ENCODE data around the gene EIF2B4.

The EIF2B4 gene

GRCh38 chr2:27409321-27410073 is 39.4 kb upstream of the EIF2B4 start, which contains the start of gene PPM1G (continued):
- no peak for TF ChIP-seq ZNF354C (tag by site-specific recombination; IDR thresholded peaks at IDR 0.05; ENCODE audit: borderline replicate concordance, low read depth)
- TF ChIP-seq ZNF707 (tag by site-specific recombination; IDR thresholded peaks at IDR 0.05) = no peak
- TF ChIP-seq ZNF692 (tag by site-specific recombination; IDR thresholded peaks at IDR 0.05) = 0 out of 2 replicates have a peak, but pooled peaks have one; percentile 49
- no peak for TF ChIP-seq WT1 (tag by site-specific recombination; IDR thresholded peaks at IDR 0.05)
- TF ChIP-seq ZNF501 (tag by site-specific recombination; IDR thresholded peaks at IDR 0.05) = peak; percentile 76; the same call in 1 of the 2 replicates
- no peak for TF ChIP-seq ZBTB21 (tag by site-specific recombination; IDR thresholded peaks at IDR 0.05)
- TF ChIP-seq ZNF23 (tag by site-specific recombination; IDR thresholded peaks at IDR 0.05; ENCODE audit: borderline replicate concordance) = no peak
- TF ChIP-seq YY1 (tag by site-specific recombination; IDR thresholded peaks at IDR 0.05) = no peak; the same call in 1 of the 2 replicates
- no peak for TF ChIP-seq IKZF3 (tag by site-specific recombination; IDR thresholded peaks at IDR 0.05)
- TF ChIP-seq PRDM10 (tag by site-specific recombination; IDR thresholded peaks at IDR 0.05) = peak; percentile 62
- TF ChIP-seq ZNF521 (tag by site-specific recombination; IDR thresholded peaks at IDR 0.05) = no peak
- peak; percentile 89 for TF ChIP-seq SP2 (tag by site-specific recombination; IDR thresholded peaks at IDR 0.05)
- no peak for TF ChIP-seq ZNF658 (tag by site-specific recombination; IDR thresholded peaks at IDR 0.05)
- TF ChIP-seq ZNF558 (tag by site-specific recombination; IDR thresholded peaks at IDR 0.05) = no peak
- no peak for TF ChIP-seq ZNF114 (tag by site-specific recombination; IDR thresholded peaks at IDR 0.05)
- no peak for TF ChIP-seq ZNF362 (tag by site-specific recombination; IDR thresholded peaks at IDR 0.05)
- TF ChIP-seq ZNF510 (tag by site-specific recombination; IDR thresholded peaks at IDR 0.05; ENCODE audit: insufficient replicate concordance) = no peak
- TF ChIP-seq ZNF664 (tag by site-specific recombination; IDR thresholded peaks at IDR 0.05) = no peak
- TF ChIP-seq KLF9 (tag by site-specific recombination; IDR thresholded peaks at IDR 0.05; ENCODE audit: low read depth) = peak; percentile 97
- peak; percentile 62; the same call in 1 of the 2 replicates for TF ChIP-seq SP7 (tag by site-specific recombination; IDR thresholded peaks at IDR 0.05)
- no peak for TF ChIP-seq ZNF555 (tag by site-specific recombination; conservative IDR thresholded peaks at IDR 0.05)
- no peak for TF ChIP-seq BCL6B (tag by site-specific recombination; IDR thresholded peaks at IDR 0.05)
- no peak for TF ChIP-seq OVOL3 (tag by site-specific recombination; IDR thresholded peaks at IDR 0.05)
- peak; percentile 81 for TF ChIP-seq ZNF366 (tag by site-specific recombination; conservative IDR thresholded peaks at IDR 0.05)
- TF ChIP-seq ZIC2 (tag by site-specific recombination; IDR thresholded peaks at IDR 0.05) = peak; percentile 50
- no peak for TF ChIP-seq REST (tag by site-specific recombination; IDR thresholded peaks at IDR 0.05)
- no peak; the same call in none of the 2 replicates for TF ChIP-seq PBX3 (CRISPR knock-in tag; IDR thresholded peaks at IDR 0.05)

Data from HEK293 (cell line).